HPDE6-E6E7 (cell line): ENCODE results near the gene FGF3.
"Not testable (repeated sequence)": the region's sequence is repeated elsewhere in the genome, so short reads cannot be mapped to it uniquely, and the experiment has no call there.

ENCODE experiments used
- DNase-seq: peaks from one replicate; pipeline ENCODE4 v3.0.0; 2011; ENCODE audit warnings: missing footprints; ENCODE audit errors: extremely low spot score

The FGF3 gene

GRCh38 chr11:69773626-69774353 is 45.4 kb downstream of the FGF3 start:
- DNase-seq = no peak

GRCh38 chr11:69771466-69771865 is 47.8 kb downstream of the FGF3 start:
- no peak for DNase-seq

GRCh38 chr11:69770540-69770939 is 48.7 kb downstream of the FGF3 start:
- DNase-seq = no peak

- DNase-seq = no peak
Measured at GRCh38 chr11:69765498-69765995, 53.7 kb downstream of the FGF3 start.

GRCh38 chr11:69764918-69765317 is 54.3 kb downstream of the FGF3 start:
- not testable (repeated sequence) for DNase-seq

- no peak for DNase-seq
Measured at GRCh38 chr11:69760319-69760718, 58.9 kb downstream of the FGF3 start.
